HCT116 (cell line): ENCODE results near the gene FAM83F. TPM values are rescaled to one million over a fixed set of nuclear protein-coding genes. Genes with fewer than 3 reads are reported as not detected.

Experiments used
- ATAC-seq: fragments of 200-7000 bp; cut with Tn5 transposase; 2 replicates; pipeline ENCODE4 v1.9.1; 2020; ENCODE audit warnings: mild to moderate bottlenecking, moderate library complexity
- BruUV-seq: library from RNA; stranded (reverse); fragments of 400-500 nt; replicated peaks from 2 replicates; lab custom pipeline; 2021; lab: Mats Ljungman, UMichigan
- CTCF ChIA-PET: fragments of 300-600 bp; sonication (Branson Sonifier 250); formaldehyde crosslinking; loops from one replicate; lab custom pipeline; 2021; ENCODE audit warnings: antibody characterized with exemption; lab: Charles Lee
- POLR2A ChIA-PET: fragments of 300-600, 350-600 bp; sonication (Branson Sonifier 250); formaldehyde crosslinking; loops from one replicate; lab custom pipeline; 2021; ENCODE audit warnings: antibody characterized with exemption; lab: Charles Lee
- RAD21 ChIA-PET, 2 experiments: fragments of 300-600 bp; sonication (Branson Sonifier 250); formaldehyde crosslinking; loops; one replicate each; lab custom pipeline; 2023; ENCODE audit warnings: low total read pairs in 2 of 2; ENCODE audit not compliant: uncharacterized antibody in 2 of 2, unreplicated experiment in 2 of 2, low non-redundant PET in 1 of 2; lab: Charles Lee
- DNase-seq: peaks from one replicate; pipeline ENCODE4 v3.0.0-alpha.2; 2010; ENCODE audit warnings: low read depth, low spot score
- H2AFZ ChIP-seq: fragments of 200-600 bp; shearing (Covaris generic), sonication (generic); 2 replicates; pipeline ENCODE4 v1.6.1; 2017; ENCODE audit warnings: low read depth, mixed run types, mixed read lengths, antibody characterized with exemption, low read length; ENCODE audit not compliant: poor library complexity, severe bottlenecking
- H3K27ac ChIP-seq: 2 replicates; pipeline ENCODE4 v1.5.1; 2012; ENCODE audit warnings: low read depth, low read length
- H3K27me3 ChIP-seq: fragments of 200-600 bp; sonication (generic); 2 replicates; pipeline ENCODE4 v1.6.1; 2016; ENCODE audit warnings: mixed run types, low read length, mixed read lengths; ENCODE audit not compliant: insufficient read depth
- H3K36me3 ChIP-seq, 2 experiments: fragments of 200-500 bp in 1 of 2; fragments of 200-600 bp in 1 of 2; sonication (Bioruptor generic) in 1 of 2; sonication (generic) in 1 of 2; 2 replicates each; pipeline versions ENCODE4 v1.5.1 to v1.6.1; 2014 to 2016; ENCODE audit warnings: low read length in 2 of 2, inconsistent platforms in 1 of 2, mixed read lengths in 1 of 2, mixed run types in 1 of 2; ENCODE audit not compliant: insufficient read depth in 2 of 2, control insufficient read depth in 1 of 2
- H3K4me1 ChIP-seq, 2 experiments: fragments of 200-600 bp in 1 of 2; sonication (generic) in 1 of 2; 2 replicates each; pipeline versions ENCODE4 v1.5.1 to v1.6.1; 2012 to 2017; ENCODE audit warnings: low read length in 2 of 2, inconsistent platforms in 1 of 2, mild to moderate bottlenecking in 1 of 2, mixed read lengths in 1 of 2, mixed run types in 1 of 2, moderate library complexity in 1 of 2; ENCODE audit not compliant: insufficient read depth in 2 of 2, control insufficient read depth in 1 of 2
- H3K4me2 ChIP-seq: fragments of 200-600 bp; sonication (generic); 2 replicates; pipeline ENCODE4 v1.6.1; 2017; ENCODE audit warnings: mixed run types, low read length, mixed read lengths
- H3K4me3 ChIP-seq, 2 experiments: fragments of 200-600 bp in 1 of 2; sonication (generic) in 1 of 2; replicated peaks in 1 of 2; 2 replicates each; pipeline ENCODE4 v1.5.1; 2011 to 2016; ENCODE audit warnings: low read length in 2 of 2, control low read depth in 1 of 2, low read depth in 1 of 2, mild to moderate bottlenecking in 1 of 2, mixed read lengths in 1 of 2, mixed run types in 1 of 2
- H3K79me2 ChIP-seq: fragments of 200-600 bp; sonication (generic); 2 replicates; pipeline ENCODE4 v1.6.1; 2017; ENCODE audit warnings: mild to moderate bottlenecking, mixed run types, low read length, moderate library complexity, mixed read lengths; ENCODE audit not compliant: insufficient read depth
- H3K9ac ChIP-seq: fragments of 200-600 bp; sonication (generic); 2 replicates; pipeline ENCODE4 v1.6.1; 2016; ENCODE audit warnings: low read length, mixed read lengths
- H3K9me2 ChIP-seq: fragments of 200-600 bp; sonication (generic), shearing (Covaris generic); 2 replicates; pipeline ENCODE4 v1.6.1; 2017; ENCODE audit warnings: mixed run types, mild to moderate bottlenecking, moderate library complexity; ENCODE audit not compliant: insufficient read depth
- H3K9me3 ChIP-seq, 2 experiments: fragments of 200-500 bp in 1 of 2; fragments of 200-600 bp in 1 of 2; sonication (Bioruptor generic) in 1 of 2; sonication (generic) in 1 of 2; 2 replicates each; pipeline ENCODE4 v1.6.1; 2014 to 2017; ENCODE audit warnings: low read length in 2 of 2, mixed read lengths in 2 of 2, inconsistent platforms in 1 of 2, low read depth in 1 of 2, mild to moderate bottlenecking in 1 of 2, mixed run types in 1 of 2, moderate library complexity in 1 of 2; ENCODE audit not compliant: control insufficient read depth in 1 of 2, insufficient read depth in 1 of 2
- H4K20me1 ChIP-seq: fragments of 200-600 bp; sonication (generic), shearing (Covaris generic); 2 replicates; pipeline ENCODE4 v1.6.1; 2017; ENCODE audit warnings: mixed run types, mild to moderate bottlenecking, moderate library complexity; ENCODE audit not compliant: insufficient read depth
- CTCF ChIP-seq, 3 experiments: fragments of 200-600 bp in 1 of 3; sonication (generic) in 1 of 3; IDR thresholded peaks in 2 of 3; conservative IDR thresholded peaks in 1 of 3; 2 replicates each; pipeline ENCODE4 v1.5.1; 2012 to 2017; ENCODE audit warnings: low read depth in 2 of 3, low read length in 2 of 3, antibody characterized with exemption in 1 of 3, borderline replicate concordance in 1 of 3, control low read depth in 1 of 3, mild to moderate bottlenecking in 1 of 3, mixed read lengths in 1 of 3, mixed run types in 1 of 3, moderate library complexity in 1 of 3; ENCODE audit not compliant: insufficient read depth in 1 of 3
- FOSL1 ChIP-seq: IDR thresholded peaks from 2 replicates; pipeline ENCODE4 v1.6.1; 2012; ENCODE audit warnings: low read depth
- RAD21 ChIP-seq: IDR thresholded peaks from 2 replicates; pipeline ENCODE4 v1.6.1; 2012; ENCODE audit warnings: low read depth, mild to moderate bottlenecking
- intact Hi-C: fragments of 100-400 bp; cut with micrococcal nuclease; formaldehyde crosslinking; loops from 2 replicates; pipeline ENCODE4 v1.10.0; 2022
- total RNA-seq: library from RNA; stranded (reverse); gene quantifications from one replicate; pipeline ENCODE4 v1.2.1, GENCODE V29; 2021; ENCODE audit not compliant: unreplicated experiment

Gene FAM83F
- total RNA-seq, 1 experiment from 2014 or later, result 24.5 TPM

GRCh38 chr22:39967103-39967829 lies 27.5 kb upstream of the FAM83F start:
- Histone ChIP-seq H3K27me3 (peaks cover 20% of the 10 kb centered on the region), H3K4me3 (no peak overlapping the region), H3K9ac (no peak overlapping the region), H3K4me2 (no peak overlapping the region), H3K9me3 (no peaks in the 10 kb centered on the region), H3K27ac (no peak overlapping the region), H3K36me3 (no peaks in the 10 kb centered on the region), H3K9me2 (no peaks in the 10 kb centered on the region), H3K79me2 (no peaks in the 10 kb centered on the region), H2AFZ (no peak overlapping the region), H4K20me1 (no peaks in the 10 kb centered on the region), H3K4me1 (no peaks in the 10 kb centered on the region)
- DNase-seq (no peak), ATAC-seq (no peak)
- intact Hi-C loops, result no loop called here
- no TSS peak for BruUV-seq
- RAD21 ChIA-PET, result no interaction called here
- no peak for TF ChIP-seq CTCF (IDR thresholded peaks at IDR 0.05 in 2 of 3, conservative IDR thresholded peaks at IDR 0.05 in 1 of 3; ENCODE audit: borderline replicate concordance in 1 of 3, insufficient read depth in 1 of 3, low read depth in 2 of 3, low read length in 2 of 3)
- TF ChIP-seq RAD21, result no peak
- CTCF ChIA-PET, result no interaction called here
- POLR2A ChIA-PET, result no interaction called here

- RAD21 ChIA-PET, result no interaction called here
- no peaks in the 10 kb centered on the region for H3K36me3 ChIP-seq
- H3K4me1 ChIP-seq, result no peaks in the 10 kb centered on the region
- DNase-seq (no peak), ATAC-seq (no peak)
- H3K9me2 ChIP-seq, result no peaks in the 10 kb centered on the region
- BruUV-seq, result no TSS peak
- H3K9ac ChIP-seq, result no peak overlapping the region
- H3K79me2 ChIP-seq, result no peaks in the 10 kb centered on the region
- TF ChIP-seq FOSL1, result no peak
- no peak overlapping the region for H3K4me2 ChIP-seq
- no peaks in the 10 kb centered on the region for H3K9me3 ChIP-seq
- peaks cover 30% of the 10 kb centered on the region for H3K27me3 ChIP-seq
- H4K20me1 ChIP-seq, result no peaks in the 10 kb centered on the region
- H3K4me3 ChIP-seq, result no peak overlapping the region
- intact Hi-C loops, result no loop called here
- H2AFZ ChIP-seq, result no peak overlapping the region
- POLR2A ChIA-PET, result no interaction called here
- CTCF ChIA-PET, result no interaction called here
- H3K27ac ChIP-seq, result no peak overlapping the region
Measured at GRCh38 chr22:39967996-39968972, 26.5 kb upstream of the FAM83F start.
